IPS-18c (cell line): Measurements from ENCODE around the gene TSPAN5.
"Not testable (repeated sequence)": the region's sequence is repeated elsewhere in the genome, so short reads cannot be mapped to it uniquely, and the experiment has no call there.

Experiments used
- H3K4me3 ChIP-seq: 2 replicates; pipeline ENCODE4 v1.7.0; 2013; ENCODE audit warnings: low read depth, mild to moderate bottlenecking, low read length, moderate library complexity; ENCODE audit not compliant: insufficient read depth
- H3K9me3 ChIP-seq: one replicate; pipeline ENCODE4 v1.6.1; 2013; ENCODE audit warnings: mild to moderate bottlenecking, low read length, moderate library complexity; ENCODE audit not compliant: control insufficient read depth, insufficient read depth

The TSPAN5 gene

DNA sequence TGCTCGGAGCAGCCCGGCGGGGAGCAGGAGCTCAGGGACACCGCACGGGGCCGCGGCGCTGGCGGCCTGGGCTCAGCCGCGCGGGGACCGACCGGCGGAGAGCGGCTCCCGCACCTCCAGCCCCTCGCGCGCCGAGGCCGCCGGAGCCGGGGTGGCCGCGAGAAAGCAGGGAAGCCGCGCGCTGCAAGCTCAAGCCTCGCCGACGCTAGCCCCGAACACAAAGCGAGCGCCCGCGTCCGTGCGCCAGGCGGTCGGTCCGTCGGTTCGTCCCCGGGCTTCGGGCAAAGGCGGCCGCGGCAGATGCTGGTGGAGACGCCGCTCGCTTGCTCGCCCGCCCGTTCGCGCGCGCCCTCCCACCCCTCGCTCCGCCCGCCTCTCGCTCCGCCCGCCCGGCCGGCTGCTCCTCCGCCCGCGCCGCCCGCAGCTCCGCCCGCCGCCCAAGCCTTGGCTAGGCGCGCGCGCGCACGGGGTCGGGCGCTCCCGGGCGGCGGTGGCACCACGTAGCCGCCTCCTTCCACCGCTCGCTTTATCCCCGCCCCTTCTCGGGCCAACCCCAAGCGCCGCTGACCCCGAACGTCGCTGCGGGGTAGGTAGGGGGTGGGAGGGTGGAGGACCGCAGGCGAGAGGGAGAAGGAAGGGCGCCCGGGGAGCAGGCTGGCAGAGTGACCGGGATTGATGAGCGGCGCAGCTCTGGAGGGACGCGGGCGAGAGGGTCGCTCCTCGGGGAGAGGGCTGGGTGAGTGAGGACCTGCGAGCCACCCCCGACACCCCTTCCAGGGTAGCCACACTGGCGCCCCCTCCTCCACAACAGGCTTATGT is at the start of gene TSPAN5:
TSPAN5 (minus strand) TSS at position 325 of the 819 bp plus-strand sequence.
- peak within 1 kb of the TSS; percentile 86 for H3K4me3 ChIP-seq

DNA sequence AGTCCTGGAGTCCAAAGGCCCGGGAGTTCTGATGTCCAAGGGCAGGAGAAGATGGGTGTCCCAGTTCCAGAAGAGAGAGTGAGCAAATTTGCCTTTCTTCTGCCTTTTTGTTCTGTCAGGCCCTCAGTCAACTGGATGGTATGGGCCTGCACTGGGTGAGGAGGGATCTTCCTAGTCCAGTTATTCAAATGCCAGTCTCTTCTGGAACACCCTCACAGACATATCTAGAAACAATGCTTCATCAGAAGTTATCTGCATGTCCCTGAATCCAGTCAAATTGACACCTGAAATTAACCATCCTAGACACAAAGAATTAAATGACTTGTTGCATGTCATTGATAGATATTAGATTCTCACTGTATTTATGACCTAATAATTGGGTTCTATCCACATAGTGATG is 48.5 kb upstream of the TSPAN5 start:
- H3K4me3 ChIP-seq: no peak overlapping the region
- H3K9me3 ChIP-seq: peaks cover 6% of the 10 kb centered on the region

More for the DNA sequence above, at the start of gene TSPAN5:
- no peaks in the 10 kb centered on the region for H3K9me3 ChIP-seq

DNA sequence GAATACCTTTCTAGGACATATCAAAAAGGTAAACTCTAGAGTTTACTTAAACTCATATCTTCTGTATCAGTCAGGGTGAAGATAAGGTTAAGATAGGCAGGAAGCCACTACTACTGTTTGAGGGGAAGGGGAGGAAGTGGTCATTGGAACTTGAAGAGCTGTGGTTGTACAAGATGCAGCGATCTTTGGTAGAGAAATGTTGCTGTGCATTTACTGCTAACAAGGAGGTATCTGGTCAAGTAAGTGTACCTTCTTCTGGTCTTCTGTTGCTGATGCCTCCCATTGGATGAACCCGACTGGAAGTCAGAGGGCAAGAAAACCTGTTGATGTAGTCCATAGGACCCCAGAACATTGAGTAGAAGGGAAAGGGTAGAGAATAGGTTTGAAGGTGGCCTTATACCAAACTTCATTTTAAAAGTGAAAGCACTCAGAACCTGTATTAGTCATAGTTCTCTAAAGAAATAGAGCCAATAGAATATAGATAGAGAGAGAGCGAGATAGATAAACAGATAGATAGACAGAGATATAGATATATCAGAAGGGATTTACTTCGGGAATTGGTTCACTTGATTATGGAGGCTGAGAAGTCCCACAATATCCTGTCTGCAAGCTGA is 47.9 kb upstream of the TSPAN5 start:
- H3K4me3 ChIP-seq: no peak overlapping the region
- H3K9me3 ChIP-seq: peaks cover 6% of the 10 kb centered on the region

DNA sequence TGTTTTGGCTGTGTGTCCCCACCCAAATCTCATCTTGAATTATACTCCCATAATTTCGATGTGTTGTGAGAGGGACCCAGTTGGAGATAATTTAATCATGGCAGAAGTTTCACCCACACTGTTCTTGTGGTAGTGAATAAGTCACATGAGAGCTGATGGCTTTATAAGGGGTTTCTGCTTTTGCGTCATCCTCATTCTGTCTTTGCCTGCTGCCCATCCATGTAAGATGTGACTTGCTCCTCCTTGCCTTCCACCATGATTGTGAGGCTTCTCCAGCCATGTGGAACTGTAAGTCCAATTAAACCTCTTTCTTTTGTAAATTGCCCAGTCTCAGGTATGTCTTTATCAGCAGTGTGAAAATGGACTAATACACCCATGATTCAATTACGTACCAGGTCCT is 47.2 kb upstream of the TSPAN5 start:
- H3K4me3 ChIP-seq, H3K9me3 ChIP-seq: not testable (repeated sequence)

DNA sequence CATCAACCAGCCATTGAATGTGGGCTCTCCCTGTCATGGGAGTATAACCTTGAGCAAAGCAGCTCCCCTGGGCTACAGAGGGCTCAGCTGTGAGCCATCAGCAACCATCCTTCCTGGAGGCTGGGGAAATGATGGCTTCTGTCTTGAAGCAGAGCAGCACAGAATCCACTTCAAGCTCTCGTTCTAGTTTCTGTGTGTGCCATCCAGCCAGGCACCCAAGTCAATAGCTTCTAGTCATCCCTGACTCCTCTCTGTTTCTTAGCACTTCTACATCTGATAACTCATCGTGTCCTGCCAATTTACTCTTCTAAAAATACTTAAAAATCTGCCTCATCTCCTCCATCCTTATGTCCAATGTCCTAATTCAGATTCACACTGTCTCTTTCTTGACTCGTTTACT is 42.2 kb upstream of the TSPAN5 start:
- Histone ChIP-seq H3K4me3 (no peak overlapping the region), H3K9me3 (peaks cover 8% of the 10 kb centered on the region)

DNA sequence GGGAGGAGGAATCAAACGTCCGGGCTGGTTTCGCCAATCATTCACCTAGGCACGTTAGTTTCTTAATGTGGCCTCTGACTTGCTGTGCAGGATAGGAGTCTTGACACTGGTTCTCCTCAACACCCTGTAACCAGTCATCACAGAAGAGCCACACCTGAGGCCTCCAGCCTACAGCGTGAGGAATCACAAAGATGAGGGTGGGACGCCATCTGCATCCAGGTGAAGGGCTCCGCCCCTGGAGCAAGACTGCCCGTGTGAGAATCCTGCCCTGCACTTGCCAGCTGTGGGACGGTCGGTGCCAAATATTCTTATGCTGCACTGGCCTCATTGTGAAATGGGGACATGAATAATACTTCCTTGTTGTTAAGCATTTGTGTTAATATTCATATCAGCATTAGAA is 35.7 kb upstream of the TSPAN5 start:
- Histone ChIP-seq H3K9me3 (no peaks in the 10 kb centered on the region), H3K4me3 (no peak overlapping the region)

DNA sequence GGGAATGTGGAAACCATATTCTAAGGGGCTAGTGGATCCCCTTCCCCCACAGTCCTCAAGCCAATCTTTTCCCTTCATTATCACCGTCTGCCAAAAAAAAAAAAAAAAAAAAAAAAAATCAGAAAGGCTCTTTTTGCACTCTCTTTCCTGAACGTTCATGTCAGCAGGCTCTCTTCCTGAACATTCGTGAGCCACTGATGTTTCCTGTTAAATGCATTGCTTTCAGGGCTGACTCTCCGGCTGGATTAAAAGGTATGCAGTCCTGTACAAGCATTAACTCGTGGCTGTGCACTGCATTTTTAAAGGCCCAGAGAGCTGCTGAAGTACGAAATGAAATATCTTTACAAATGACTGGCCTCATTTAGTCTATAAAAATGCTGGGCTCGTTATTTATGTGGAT is 34.0 kb upstream of the TSPAN5 start:
- Histone ChIP-seq H3K4me3 (no peak overlapping the region), H3K9me3 (no peaks in the 10 kb centered on the region)

DNA sequence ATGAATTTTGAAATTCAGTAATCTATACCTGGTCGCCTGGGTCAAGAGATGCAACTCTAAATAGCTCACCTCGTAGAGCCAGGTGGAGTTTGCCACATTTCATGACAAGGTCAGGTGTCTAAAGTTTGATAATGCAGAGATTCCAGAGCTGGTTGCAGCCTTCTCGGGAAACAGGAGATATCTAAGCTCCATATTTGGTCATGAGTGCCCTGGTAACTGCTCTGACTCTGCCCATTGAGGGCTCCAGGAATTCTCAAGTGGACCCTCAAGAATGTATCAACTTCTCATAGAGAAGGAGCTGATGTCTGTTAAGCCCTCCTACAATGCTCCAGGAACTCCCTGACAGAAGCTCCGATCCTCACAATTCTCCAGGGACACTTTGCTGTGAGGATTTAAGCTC is 33.2 kb upstream of the TSPAN5 start:
- Histone ChIP-seq H3K4me3 (no peak overlapping the region), H3K9me3 (no peaks in the 10 kb centered on the region)

DNA sequence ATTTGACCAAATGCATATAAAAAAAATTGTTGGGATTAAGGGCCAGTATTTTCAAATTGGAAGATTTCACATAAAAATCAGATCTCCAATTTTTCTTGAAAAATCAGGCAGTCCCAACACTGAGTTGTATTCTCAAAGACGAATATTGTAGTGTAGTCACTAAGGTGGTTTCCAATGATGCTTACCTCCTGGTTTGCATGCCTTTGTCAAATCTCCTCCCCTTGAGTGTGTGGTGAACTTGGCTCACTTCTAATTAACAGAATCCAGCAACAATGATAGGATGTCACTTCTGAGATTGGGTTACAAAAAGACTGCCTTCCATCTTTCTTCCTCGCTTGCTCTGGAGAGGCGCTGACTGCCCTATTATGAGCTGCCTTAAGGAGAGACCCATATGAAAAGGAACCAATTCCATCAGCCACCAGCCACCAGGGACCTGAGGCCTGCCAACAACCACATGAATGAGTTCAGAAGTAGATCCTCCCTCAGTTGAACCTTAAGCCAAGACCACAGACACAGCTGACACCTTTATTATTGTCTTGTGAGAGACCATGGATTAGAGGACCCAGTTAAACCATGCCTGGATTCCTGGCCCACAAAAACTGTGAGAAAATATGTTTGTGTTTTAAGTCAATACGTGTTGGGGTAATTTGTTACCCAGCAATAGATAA is 31.2 kb upstream of the TSPAN5 start:
- Histone ChIP-seq H3K4me3 (no peak overlapping the region), H3K9me3 (no peaks in the 10 kb centered on the region)

DNA sequence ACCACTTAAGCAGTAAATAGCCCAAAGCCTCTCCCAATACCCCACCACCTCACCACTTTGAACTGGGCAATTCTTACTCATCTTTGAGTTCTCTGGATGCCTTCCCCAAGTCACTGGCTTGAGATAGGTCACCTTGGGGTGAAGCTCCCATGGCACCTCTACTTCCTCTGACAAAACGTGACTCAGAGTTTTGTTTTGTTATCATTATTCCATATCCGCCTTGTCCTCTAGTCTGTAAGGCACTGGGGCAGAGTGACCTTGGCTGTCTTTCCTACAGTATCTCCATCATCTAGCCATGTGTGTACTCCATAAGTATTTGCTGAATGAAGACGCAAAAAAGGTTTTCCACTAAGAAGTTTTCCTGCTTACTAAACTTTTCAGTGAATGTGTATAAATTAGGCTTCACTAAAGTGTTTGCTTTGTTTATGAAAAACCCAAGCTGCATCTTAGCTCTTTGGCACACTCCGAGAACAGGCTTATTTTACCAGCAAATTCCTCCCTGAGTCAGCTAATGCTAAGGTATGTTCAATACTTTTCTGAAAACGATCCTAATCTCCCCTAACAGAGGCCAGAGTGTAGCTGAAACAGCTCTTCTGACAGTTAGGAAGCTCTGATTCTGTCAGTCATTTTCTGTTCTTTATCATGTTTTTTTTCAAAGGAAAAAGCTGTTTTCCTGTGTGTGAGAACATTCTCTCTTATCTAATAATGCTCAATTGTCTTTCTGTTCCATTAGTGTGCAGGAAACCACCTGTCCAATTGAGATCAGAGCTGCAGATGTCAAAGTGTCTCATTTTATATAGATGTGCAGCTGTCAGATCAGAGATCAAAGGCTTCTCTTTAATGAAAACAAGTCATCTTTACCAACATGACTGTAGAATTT is 30.2 kb upstream of the TSPAN5 start:
- Histone ChIP-seq H3K4me3 (no peak overlapping the region), H3K9me3 (no peaks in the 10 kb centered on the region)

DNA sequence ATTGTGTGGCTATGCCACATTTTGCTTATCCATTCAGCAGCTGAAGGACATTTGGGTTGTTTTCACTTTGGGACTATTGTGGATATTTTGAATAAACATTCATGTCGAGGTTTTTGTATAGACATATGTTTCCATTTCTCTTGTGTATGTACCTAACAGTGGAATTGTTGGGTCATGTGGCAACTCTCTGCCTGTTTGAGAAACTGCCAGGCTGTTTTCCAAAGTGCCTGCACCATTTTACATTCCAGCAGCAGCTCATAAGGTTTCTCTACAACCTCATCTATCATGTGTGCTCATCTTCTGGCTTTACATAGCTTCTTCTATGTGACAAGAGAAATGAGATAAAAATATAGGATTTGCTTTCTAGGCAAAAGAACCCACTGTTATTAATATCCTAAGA is 29.5 kb upstream of the TSPAN5 start:
- H3K9me3 ChIP-seq: no peaks in the 10 kb centered on the region
- no peak overlapping the region for H3K4me3 ChIP-seq

DNA sequence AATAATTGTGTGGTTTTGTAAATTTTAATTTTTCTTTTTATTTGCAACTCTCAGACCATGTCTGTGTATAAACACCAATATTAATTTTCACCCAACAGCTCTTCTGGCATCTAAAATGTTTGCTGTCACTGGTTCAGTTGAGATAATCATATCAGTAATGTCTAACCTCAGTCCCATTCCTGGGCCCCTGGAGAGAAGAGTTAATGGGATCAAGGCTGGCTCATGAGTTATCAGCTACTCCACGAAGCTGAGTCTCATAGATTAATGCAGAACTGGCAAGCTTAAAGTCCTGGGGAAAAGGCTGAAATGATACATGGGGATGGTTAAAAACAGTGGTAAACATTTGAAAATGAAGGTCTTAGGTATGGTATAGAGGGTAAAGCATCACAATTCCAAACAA is 28.4 kb upstream of the TSPAN5 start:
- H3K4me3 ChIP-seq: no peak overlapping the region

DNA sequence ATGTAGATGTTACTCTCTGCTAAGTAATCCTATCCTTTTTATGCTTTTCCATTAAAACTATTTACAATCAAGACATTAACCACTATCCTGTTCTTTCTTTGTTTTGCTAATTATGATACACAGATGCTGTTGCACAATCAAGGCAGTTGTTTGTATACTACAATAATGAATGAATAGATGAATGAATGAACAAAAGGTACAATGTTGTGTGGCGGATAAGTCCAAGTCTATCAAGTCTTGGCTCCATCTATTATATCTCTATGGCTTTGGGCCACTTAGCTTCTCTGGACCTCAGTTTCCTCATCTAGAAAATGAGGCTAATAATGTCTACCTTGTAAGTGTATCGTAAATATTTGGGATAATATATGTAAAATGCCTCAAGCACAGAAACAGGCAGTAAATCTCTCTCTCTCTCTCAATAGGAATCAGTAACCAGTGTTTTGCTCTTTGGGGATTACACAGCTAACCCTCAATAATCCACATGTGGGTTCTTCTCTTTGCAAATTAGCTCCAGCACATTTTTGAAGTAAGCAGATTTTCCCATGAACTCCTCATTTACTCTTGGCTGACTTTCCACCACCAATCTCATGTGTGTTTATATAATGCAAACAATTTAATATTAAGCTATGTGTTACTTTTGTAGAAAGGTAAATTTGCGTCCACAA is 27.8 kb upstream of the TSPAN5 start:
- Histone ChIP-seq H3K9me3 (no peaks in the 10 kb centered on the region), H3K4me3 (no peak overlapping the region)

More for the DNA sequence above, 28.4 kb upstream of the TSPAN5 start:
- no peaks in the 10 kb centered on the region for H3K9me3 ChIP-seq

DNA sequence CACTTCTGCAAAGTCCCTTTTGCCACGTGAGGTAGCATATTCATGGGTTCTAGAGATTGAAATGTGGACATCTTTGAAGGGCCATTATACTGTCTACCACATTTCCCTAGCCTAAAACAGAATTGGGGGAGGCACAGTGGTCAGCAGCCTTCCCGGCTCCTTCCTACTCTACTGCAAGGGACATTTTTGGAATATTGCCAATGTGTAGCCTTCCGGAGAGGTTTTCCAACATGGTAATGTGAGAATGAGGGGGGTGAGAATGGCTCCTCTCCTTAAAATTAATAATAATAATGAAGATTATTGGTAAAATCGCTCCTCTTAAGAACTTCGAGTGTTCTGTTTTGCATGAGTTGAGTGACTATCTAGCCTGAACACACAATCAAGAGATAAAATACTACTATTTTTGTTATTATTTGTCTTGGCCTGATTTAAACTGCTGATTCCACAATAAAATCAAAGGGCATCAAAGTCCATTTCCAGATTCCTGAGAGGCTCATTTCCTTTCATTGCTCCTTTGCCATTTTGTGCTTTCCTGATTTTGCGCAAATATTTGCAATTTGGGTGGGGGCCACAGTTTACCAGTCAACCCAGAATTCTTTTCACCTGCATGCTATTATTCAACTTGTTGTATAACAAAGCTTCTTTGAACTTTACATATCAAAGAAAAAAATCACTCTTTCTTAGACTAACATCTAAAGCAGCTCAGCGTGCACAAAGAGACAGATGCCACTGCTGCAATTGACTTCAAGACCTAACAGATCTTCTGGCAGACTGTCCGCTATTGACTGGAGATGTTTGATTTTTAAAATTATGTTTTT is 27.0 kb upstream of the TSPAN5 start:
- no peaks in the 10 kb centered on the region for H3K9me3 ChIP-seq
- H3K4me3 ChIP-seq: no peak overlapping the region

DNA sequence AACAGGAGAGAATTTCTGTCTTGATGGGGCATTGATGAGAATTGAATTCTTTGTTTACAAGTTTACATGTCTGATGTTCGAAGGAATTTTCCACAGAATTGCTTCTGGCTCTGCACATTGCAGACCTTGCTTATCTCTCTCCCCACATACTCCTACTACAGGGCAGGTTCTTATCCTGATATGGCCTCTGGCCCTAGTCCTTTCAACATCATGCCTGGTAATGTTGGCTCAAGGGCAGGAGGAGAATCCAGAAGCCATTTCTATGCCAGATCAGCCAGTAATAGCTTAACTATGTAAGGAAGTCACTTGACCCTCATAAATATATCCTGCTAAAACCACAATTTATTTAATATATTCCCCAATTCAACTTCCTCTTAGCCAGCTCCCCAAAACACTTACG is 24.3 kb upstream of the TSPAN5 start:
- Histone ChIP-seq H3K9me3 (no peaks in the 10 kb centered on the region), H3K4me3 (no peak overlapping the region)

DNA sequence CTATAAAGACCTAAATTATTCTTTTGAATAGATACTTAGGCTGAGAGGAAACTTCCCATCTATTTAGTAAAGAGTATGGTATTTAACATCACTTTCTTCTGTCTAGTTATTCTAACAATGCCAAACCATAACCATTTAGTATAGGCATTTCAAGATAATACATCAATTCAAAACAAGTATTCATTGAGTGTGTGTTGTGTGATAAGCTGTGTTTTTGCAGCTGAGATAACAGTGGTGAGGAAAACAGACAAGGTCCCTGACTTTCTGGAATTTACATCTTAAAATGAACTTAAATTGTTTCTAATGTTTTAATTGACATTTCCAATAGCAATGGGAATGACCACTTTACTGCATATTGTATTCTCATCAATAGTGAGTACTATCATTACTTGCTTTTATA is 22.4 kb upstream of the TSPAN5 start:
- Histone ChIP-seq H3K9me3 (no peaks in the 10 kb centered on the region), H3K4me3 (no peak overlapping the region)
